ENCODE measurements around the gene FKBP10.
A peak's percentile ranks its signal among the peaks of the same experiment; 100 is the strongest.
"Not testable (repeated sequence)": the region's sequence is repeated elsewhere in the genome, so short reads cannot be mapped to it uniquely, and the experiment has no call there.

Gene FKBP10

GRCh38 chr17:41810659-41811548 lies 1.9 kb upstream of the FKBP10 start:
- DNase-seq = no peak

- peak; percentile 79 for DNase-seq
Observed at GRCh38 chr17:41811549-41812380, 1.0 kb upstream of the FKBP10 start, which contains the start of gene P3H4. P3H4 (minus strand) TSS chr17:41811949; CDS start chr17:41811915, 34 bp downstream.

GRCh38 chr17:41813152-41813680 lies 412 bp downstream of the FKBP10 start:
- no peak for DNase-seq

DNA sequence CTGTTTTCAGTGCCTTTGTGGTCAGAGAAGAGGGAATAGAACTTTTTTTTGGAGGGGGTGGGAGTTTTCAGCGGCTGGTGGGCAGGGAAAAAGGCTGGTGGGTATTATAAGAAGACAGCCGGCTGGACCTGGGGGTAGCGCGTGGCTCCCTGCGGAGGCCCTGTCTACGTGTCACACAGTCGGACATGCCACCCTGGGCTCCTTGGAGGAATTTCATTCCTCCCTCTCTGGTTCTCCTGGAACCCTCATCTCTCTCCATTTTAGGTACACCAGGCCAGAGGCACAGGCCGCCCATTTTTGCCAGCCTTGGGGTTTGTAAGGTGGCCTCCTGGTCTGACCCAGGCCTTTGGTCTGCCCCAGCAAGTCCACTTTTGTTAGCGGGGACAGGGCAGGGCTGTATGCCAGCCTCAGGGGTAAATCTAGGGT lies 908 bp downstream of the FKBP10 start:
- no peak for DNase-seq

GRCh38 chr17:41814195-41814594 lies 1.4 kb downstream of the FKBP10 start:
- DNase-seq = no peak

DNA sequence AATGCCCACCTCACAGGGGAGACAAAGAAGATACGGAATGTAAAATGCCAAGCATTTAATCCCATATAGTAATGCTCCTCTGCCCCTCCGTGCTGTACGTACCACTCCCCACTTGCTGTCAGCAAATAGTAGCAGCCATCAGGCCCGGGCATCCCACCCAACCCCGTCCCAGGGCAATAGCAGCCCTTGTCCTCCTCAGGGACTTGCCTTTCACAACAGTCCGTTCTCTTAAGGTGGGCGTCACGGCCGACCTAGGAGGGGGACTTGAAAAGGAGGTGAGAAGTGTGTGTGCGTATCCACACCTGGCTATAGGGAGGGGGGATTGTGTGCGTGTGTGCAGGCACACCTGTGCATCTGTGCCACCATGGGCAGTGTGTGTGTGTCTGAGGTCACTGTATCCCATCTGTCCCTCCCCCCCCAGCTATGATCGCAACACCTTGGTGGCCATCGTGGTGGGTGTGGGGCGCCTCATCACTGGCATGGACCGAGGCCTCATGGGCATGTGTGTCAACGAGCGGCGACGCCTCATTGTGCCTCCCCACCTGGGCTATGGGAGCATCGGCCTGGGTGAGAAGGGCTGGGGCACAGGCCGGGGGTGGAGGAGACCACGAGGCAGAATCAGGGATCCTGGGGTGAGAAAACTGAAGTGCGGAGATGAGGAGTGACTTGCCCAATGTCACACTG lies 4.0 kb downstream of the FKBP10 start:
- no peak for DNase-seq

GRCh38 chr17:41818024-41818423 lies 5.2 kb downstream of the FKBP10 start:
- no peak for DNase-seq

DNA sequence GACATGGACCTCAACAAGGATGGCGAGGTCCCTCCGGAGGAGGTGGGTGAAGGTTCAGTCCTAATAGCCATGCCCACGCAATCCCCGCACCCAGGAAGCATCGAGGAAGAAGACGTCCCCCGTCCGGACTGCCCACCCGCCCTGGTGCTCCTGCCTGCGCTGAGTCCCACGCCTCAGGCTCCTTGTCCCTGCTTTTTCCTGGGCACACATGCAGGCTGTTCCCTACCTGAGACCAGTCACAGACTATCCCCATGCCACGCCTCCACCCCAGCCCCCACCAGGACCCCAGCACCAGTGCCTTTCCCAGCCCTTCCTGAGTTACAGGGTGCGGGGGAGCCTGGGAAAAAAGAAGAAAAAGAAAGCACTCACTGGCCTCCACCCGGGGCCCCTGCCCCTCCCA lies 9.0 kb downstream of the FKBP10 start:
- no peak for DNase-seq

DNA sequence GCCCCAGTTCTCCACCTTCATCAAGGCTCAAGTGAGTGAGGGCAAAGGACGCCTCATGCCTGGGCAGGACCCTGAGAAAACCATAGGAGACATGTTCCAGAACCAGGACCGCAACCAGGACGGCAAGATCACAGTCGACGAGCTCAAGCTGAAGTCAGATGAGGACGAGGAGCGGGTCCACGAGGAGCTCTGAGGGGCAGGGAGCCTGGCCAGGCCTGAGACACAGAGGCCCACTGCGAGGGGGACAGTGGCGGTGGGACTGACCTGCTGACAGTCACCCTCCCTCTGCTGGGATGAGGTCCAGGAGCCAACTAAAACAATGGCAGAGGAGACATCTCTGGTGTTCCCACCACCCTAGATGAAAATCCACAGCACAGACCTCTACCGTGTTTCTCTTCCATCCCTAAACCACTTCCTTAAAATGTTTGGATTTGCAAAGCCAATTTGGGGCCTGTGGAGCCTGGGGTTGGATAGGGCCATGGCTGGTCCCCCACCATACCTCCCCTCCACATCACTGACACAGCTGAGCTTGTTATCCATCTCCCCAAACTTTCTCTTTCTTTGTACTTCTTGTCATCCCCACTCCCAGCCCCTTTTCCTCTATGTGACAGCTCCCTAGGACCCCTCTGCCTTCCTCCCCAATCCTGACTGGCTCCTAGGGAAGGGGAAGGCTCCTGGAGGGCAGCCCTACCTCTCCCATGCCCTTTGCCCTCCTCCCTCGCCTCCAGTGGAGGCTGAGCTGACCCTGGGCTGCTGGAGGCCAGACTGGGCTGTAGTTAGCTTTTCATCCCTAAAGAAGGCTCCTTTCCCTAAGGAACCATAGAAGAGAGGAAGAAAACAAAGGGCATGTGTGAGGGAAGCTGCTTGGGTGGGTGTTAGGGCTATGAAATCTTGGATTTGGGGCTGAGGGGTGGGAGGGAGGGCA lies 9.7 kb downstream of the FKBP10 start:
- no peak for DNase-seq

DNA sequence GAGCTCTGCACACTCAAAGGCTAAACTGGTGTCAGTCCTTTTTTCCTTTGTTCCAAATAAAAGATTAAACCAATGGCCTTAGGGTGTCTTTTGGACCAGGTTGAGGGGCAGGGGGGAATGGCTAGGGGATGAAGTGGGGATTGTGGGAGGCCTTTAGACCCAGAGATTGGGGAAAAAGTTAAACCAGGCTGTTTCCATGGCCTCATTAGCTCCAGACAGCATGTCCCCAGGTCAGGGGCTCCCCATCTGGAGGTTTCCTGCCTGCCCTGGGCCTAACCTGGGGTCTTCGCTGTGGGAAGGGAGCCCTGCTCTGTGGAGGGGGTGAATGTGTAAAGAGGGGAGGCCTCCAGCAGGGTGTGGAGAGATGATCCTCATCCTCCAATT lies 10.3 kb downstream of the FKBP10 start:
- no peak for DNase-seq

DNA sequence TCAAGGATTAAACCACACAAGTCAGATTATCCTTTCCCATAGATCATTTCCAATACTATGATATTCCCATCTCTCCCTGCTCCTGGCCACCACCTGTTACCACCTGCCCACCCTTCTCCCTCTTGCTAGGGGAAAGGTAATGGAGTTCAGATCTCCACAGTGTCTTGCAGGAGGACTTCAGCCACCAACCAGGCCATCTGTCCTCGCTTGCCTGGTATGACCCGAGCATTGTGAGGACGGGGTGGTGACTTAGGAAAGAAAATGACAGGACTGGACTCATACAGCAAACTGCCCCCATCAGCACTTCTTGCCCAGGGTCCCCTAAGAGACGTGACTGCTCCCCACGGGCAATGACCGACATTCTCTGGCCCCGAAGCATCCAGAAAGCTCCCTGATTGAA lies 10.8 kb downstream of the FKBP10 start:
- no peak for DNase-seq

GRCh38 chr17:41824086-41824485 lies 11.3 kb downstream of the FKBP10 start:
- no peak for DNase-seq

- no peak for DNase-seq
Observed at GRCh38 chr17:41825175-41825845, 12.5 kb downstream of the FKBP10 start.

DNA sequence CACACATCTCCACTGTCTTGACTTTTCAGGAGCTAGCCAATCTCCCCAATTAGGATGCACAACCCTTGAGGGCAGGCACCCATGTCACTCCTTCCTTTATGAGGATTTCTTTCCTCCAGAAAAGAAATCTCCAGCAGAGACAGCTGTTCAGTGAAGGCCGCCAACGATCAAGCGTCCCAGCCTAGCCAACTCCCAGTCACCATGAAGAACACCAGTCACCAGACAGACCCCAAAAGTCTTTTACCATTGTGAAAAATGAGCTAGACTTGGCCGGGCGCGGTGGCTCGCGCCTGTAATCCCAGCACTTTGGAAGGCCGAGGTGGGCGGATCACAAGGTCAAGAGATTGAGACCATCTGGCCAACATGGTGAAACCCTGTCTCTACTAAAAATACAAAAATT lies 17.2 kb downstream of the FKBP10 start:
- DNase-seq = not testable (repeated sequence)

DNA sequence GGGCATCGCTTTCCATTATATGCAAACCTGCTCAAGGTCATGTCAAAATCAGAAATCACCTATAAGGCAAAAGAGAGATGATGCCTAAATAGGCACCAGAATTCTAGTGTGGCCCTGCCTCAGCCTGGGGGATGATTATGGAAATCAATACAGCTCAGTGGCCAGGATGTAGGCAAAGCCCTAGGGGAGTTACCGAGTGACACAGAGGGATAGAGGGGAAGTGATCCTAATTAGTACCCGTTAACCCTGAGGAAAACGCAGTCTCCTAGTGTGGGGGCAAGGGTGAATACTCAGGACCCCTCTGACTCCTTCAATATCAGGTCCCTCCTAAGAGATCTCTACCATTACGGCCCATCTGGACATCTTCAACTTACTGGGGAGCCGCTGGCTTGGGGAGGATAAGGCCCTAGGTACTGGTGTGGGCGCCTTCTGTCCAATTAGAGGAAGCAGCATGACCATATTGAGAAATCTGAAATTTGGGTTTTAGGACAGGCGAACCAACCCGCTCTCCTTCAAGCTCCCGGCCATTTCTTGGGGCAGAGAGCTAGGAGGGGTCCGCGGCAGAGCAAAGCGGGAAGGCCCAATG lies 22.5 kb downstream of the FKBP10 start:
- DNase-seq = no peak

DNA sequence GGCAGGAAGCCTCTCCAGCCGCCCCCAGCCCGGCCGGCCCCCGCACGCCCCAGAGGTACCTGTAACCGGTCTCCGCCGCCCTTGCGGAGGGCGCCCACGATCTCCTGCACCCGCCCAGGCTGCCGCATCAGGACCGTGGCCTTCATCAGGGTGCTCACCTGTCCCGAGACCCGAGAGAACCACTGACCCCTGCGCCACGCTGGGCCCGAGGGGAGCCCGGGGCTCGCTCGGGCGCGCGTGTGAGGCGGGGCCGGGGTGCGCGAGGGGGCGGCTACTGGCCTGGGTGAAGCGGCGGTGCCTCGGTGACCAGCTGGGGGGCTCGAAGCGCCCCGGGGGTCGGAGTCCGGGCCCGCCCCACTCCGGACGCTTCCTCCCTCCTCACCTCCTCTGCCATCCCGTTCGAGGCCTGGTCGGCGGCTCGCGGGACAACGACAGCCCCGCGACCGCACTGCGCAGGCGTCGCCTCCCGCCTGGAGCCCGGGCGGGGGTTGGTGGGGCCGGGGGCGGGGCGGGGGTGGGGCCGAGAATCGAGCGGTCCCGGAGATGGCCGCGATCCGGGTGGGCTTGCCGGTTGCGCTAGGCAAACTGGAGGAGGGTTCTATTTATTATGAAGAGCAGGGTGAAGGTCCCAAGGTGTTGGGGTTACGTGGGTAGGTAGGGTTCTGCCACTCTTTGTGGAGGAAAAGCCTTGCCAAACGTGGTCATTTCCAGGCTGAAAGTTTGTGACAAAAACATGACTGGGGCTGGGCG lies 23.2 kb downstream of the FKBP10 start, which contains the start of gene NT5C3B:
Gene NT5C3B (minus strand): TSS at position 433 of the 750 bp plus-strand sequence. CDS start 39 bp downstream, at position 394.
- peak; percentile 62 for DNase-seq

DNA sequence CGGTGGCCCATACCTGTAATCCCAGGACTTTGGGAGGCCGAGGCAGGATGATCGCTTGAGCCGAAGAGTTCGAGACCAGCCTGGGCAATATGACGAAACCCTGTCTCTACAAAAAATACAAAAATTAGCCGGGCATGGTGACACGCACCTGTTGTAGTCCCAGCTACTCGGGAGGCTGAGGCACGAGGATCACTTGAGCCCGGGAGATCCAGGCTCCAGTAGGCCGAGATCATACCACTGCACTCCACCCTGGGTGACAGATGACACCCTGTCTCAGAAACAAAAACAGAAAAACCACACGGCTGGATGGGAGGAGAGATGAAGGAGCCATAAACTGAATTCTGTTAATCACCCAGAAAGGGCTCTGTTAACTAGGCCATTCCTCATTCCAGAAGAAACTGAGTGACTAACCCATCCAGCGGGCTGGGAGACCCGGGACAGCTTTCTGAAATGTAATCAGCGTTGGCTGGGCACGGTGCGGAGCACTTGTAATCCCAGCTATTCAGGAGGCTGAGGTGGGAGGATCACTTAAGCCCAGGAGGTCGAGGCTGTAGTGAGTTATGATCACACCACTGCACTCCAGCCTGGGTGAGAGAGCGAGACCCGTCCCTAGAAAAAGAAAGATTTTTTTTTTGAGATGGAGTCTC lies 23.9 kb downstream of the FKBP10 start:
- peak; percentile 20 for DNase-seq

- DNase-seq = no peak
Observed at GRCh38 chr17:41837761-41838538, 25.1 kb downstream of the FKBP10 start, which contains the start of gene KLHL10. KLHL10 (plus strand) TSS chr17:41837825; CDS start chr17:41837933, 108 bp downstream.

Measured in fibroblast of skin of right biceps (primary cell).